Endometrial microvascular endothelial cells (primary cell): ENCODE results near the gene ZNF479. TPM values are rescaled to one million over a fixed set of nuclear protein-coding genes. Genes with fewer than 3 reads are reported as not detected.
"Not testable (repeated sequence)": the region's sequence is repeated elsewhere in the genome, so short reads cannot be mapped to it uniquely, and the experiment has no call there.

ENCODE experiments used
- in situ Hi-C: cut with HindIII; loops from 2 replicates; pipeline ENCODE4 v1.10.0; 2017; ENCODE audit warnings: low sequenced_read_pairs, low pct_unique_long_range_greater_than_20kb; ENCODE audit errors: inconsistent ontology term
- total RNA-seq: library from RNA; depleted of rRNA; stranded (reverse); fragments of >200 nt; gene quantifications from one replicate; pipeline ENCODE4 v1.2.3, GENCODE V29; 2015; ENCODE audit errors: inconsistent ontology term

Gene ZNF479
- total RNA-seq: not detected

DNA sequence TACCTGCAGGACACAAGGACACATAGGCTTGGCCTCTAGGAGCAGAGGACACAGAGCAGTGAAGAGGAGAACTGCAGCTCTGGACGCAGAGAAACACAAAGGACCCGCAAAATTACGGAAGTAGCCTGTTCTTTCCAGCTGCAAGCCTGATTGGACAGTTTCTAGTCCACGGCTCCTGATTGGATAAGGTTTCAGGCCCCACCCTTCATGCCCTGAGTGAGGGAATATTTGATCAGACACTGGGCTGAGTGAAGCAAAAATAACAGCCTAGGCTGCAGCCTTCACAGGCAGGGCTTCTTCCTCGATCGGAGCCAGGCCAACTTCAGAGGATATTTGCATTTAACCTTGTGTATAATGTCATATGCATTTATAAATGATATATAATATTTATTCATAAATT lies at the start of gene ZNF479:
Gene ZNF479, minus strand, starts transcription at position 101 of the 400 bp plus-strand sequence. CDS start 112 bp downstream, outside the sequence.
- in situ Hi-C loops: not testable (repeated sequence)

DNA sequence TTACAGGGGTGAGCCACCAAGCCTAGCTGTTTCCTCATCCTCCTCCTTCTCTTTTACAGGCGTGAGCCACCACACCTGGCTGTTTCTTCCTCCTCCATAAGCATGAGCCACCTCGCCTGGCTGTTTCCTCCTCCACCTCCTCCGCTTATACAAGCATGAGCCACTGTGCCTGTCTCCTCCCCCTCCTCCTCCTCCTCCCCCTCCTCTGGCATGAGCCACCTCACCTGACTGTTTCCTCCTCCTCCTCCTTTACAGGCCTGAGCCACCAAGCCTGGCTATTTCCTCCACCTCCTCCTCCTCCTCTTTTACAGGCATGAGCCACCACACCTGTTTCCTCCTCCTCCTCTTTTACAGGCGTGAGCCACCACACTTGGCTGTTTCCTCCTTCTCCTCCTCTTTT lies 49.8 kb upstream of the ZNF479 start:
- in situ Hi-C loops: no loop called here

DNA sequence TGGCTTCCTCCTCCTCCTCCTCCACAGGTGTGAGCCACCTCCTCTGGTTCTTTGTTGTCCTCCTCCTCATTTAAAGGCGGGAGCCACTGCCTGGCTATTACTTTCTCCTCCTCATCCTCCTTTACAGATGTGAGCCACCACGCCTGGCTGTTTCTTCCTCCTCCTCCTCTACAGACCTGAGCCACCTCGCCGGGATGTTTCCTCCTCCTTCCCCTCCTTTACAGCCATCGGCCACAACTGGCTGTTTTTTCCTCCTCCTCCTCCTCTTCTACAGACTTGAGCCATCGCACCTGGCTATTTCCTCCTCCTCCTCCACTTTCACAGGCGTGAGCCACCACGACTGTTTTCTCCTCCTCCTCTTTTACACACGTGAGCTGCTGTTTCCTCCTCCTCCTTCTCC lies 49.0 kb upstream of the ZNF479 start:
- in situ Hi-C loops: no loop called here

DNA sequence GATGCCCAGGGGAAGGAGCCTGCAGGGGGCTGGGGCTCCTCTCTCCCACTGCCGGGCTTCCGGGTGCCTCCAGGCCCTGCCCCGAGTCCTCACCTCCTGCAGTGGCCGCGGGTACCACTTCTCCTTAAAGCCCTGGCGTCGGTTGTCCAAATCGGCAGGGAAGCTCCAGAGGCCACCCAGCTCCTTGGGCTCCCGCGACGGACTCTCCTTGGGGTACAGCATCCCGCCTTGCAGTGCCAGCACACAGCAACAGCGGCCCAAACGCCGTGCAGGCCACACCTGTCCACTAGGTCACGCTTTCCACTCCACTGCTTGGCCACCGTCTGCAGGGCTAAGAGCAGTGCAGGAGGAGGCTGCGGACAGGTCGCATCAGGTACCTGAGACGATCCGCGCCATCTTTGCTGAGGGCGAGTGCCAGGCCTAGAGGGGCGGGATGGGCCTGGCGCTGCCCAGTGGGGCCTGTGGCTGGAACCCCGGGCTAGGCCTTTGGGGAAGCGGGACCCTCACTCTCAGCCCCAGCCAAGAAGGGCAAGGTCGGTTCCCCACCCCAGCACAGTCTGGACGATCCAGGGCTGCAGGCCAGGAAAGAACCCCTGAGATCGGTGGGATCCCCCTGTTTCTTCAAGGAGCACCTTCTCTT lies 47.7 kb upstream of the ZNF479 start:
- in situ Hi-C loops: no loop called here

DNA sequence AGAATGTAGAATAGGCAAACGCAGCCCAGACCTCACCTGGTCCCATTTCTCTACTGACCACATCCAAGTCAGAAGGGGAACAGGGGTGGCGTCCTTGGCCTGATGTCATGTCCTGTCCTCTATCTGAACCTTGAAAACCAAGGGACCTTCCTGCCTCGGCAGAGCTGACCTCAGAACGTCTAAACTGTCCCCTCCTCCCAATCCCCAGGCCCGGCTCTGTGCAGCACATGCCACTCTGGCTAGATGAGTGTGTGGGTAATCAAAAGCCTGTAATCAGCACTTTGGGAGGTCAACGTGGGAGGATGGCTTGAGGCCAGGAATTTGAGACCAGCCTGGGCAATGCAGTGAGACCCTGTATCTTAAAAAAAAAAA lies 46.5 kb upstream of the ZNF479 start:
- in situ Hi-C loops: no loop called here

DNA sequence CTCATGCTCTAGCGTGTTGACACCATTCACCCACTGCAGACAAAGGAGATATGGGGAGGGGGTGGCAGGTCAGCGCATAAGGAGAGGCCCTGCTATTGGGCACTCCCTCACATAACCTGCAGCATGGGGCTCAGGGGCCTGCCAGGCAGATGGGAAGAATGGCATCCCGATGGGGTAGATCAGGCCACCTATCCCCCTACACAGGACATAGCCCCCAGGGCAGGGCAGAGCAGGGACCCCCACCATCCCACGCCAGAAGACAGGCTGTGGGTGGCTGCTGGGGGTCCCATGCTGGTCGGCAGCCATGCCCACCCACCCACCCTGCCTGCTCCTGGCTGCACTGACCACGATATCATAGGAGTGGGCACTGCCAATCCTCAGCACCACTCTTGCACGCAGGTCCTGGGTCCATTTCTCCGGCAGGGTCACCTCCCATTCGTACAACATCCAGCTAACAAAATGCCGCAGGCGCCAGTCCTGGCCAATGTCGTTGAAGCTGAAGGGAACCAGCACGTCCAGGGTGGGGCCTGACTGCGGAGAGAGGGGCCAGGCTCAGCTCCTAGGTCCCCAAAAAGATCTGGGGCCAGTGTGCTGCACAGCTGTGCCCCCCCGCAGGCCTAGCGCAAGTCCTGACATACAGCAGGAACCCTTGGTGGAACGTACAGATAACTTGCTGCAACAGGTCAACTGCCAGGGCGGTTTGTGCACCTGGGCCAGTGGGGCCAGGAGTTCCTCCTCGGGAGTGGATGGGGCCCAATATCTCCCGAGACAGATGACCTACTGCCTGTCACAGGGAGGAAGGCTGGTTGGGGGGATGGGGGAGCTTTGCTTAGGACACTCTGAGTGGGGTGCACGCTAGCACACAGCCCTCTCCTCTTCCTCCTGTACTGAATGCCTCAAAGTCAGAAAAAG lies 45.9 kb upstream of the ZNF479 start:
- in situ Hi-C loops: no loop called here

DNA sequence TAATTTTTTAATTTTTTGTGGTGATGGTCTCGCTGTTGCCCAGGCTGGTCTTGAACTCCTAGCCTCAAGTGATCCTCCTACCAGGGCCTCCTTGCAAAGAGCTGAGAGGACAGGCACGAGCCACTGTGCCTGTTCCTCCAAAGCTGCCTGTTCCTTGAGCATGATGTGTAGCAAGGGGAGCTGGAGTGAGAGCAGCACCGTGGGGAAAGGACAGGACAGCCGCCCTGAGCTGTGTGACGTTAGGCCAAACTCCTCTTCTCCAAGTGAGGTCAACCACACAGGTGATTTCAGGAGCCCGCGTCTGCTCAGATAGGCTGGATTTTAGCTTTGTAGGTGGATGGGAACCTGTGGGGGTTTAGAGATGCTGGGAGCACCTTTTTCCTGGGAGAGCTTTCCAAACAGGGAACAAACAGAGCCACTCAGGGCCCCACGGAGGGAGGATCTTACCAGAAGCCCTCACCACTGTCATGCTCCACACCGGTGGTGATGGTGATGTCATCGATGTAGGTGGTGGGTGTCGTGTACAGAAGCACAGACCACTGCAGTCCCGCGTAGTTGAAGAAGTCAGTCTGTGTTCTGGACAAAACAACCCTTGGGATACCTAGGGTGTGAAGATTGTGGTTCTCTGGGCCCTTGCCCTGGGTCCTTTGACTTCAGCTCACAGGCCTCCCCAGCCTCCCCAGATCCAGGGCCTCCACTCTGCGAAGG lies 44.8 kb upstream of the ZNF479 start:
- in situ Hi-C loops: no loop called here

DNA sequence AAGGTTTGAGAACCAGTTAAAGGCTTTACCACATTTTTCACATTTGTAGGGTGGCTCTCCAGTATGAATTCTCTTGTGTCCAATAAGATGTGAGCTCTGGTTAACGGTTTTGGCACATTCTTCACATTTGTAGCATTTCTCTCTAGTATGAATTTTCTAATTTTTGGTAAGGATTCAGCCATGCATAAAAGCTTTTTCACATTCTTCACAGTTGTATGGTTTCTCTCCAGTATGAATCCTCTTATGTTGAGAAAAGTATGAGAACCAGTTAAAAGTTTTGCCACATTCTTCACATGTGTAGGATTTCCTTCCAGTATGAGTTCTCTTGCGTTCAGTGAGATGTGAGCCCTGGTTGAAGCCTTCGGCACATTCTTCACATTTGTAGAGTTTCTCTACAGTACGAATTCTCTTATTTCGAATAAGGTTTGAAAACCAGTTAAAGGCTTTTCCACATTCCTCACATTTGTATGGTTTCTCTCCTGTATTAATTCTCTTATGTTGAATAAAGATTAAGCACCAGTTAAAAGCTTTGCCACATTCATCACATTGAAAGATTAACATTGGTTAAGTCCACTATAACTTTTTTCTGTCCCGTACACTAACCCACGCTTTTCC lies 33.2 kb upstream of the ZNF479 start:
- in situ Hi-C loops: no loop called here

DNA sequence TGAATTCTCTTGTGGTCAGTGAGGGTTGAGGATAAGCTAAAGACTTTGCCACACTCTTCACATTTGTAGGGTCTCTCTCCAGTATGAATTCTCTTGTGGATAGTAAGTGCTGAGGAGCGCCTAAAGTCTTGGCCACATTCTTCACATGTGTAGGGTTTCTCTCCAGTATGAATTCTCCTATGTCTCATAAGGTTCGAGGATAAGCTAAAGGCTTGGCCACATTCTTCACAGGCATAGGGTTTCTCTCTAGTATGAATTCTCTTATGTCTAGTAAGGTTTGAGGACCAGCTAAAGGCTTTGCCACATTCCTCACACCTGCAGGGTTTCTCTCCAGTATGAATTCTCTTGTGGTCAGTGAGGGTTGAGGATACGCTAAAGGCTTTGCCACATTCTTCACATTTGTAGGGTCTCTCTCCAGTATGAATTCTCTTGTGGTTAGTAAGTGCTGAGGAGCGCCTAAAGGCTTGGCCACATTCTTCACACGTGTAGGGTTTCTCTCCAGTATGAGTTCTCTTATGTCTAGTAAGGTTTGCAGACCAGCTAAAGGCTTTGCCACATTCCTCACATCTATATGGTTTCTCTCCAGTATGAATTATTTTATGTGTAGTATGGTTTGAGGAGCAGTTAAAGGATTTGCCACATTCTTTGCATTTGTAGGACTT lies 12.0 kb downstream of the ZNF479 start:
- in situ Hi-C loops: not testable (repeated sequence)
